GM21526 (cell line): ENCODE results near the gene INTS14.
"Not testable (repeated sequence)": the region's sequence is repeated elsewhere in the genome, so short reads cannot be mapped to it uniquely, and the experiment has no call there.

ENCODE experiments used
- ATAC-seq: cut with Tn5 transposase; IDR thresholded peaks from one replicate; pipeline ENCODE4 v1.9.1; 2021; ENCODE audit warnings: moderate library complexity; ENCODE audit not compliant: unreplicated experiment, low FRiP score

INTS14 gene

GRCh38 chr15:65583701-65584100, 27.2 kb downstream of the INTS14 start:
- ATAC-seq: no peak

GRCh38 chr15:65580287-65580686, 30.6 kb downstream of the INTS14 start:
- ATAC-seq: no peak

- no peak for ATAC-seq
Measured at GRCh38 chr15:65579762-65580161, 31.2 kb downstream of the INTS14 start.

GRCh38 chr15:65578904-65579728, 31.8 kb downstream of the INTS14 start:
- ATAC-seq: no peak

GRCh38 chr15:65577129-65577996, 33.6 kb downstream of the INTS14 start:
- ATAC-seq: no peak

DNA sequence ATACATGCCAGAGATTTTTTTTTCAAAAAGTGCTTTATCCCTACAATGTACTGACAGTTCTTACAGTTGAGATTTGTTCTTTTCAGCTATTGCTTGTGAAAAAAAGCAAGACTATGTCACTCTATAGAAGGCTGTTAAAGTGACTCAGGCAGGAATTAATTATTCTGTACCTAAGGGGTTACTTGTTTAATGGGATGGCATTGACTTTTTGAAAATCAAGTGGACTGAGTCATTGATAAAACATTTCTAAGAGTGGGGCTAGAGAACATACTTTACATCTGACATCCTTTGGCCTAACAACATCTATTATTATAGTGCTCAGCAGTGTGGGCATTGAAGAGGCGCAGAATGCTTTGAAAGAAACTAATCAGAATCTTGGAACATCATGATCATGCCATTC, 34.3 kb downstream of the INTS14 start:
- no peak for ATAC-seq

DNA sequence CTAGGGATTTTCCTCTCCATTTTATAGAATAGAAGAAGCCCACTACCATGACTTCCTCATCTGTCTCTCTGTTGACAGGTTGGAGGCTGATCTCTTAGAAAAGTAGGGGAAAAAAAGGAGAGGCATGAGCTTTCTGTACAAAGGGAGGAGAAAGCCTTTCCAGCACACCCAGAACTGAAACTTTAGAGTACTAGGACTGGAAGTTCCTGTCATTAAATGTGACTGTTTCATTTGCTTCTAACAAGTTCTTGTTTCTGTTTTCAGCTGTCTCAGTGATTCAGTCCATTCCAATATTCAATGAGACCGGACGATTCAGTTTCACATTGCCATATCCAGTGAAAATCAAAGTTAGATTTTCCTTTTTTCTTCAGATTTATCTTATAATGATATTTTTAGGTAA, 39.0 kb downstream of the INTS14 start:
- ATAC-seq: no peak

DNA sequence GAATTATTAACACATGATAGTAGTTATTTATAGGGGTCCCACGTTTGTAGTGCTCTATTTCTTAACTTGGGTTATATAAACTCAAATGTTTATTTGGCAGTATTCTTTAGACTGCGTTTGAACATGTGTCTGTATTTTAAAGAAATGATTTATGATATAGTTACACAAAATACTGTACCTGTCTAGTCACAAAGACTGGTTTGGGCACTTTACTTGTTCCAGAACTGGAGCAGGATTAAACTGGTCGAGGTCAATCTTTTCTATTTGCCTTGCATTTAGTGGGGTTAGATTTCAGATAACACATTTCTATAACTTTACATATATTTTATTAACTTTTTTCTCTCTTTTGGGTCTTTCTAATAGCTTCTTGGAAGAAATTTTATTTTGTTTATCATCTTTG, 41.2 kb downstream of the INTS14 start:
- ATAC-seq: no peak

DNA sequence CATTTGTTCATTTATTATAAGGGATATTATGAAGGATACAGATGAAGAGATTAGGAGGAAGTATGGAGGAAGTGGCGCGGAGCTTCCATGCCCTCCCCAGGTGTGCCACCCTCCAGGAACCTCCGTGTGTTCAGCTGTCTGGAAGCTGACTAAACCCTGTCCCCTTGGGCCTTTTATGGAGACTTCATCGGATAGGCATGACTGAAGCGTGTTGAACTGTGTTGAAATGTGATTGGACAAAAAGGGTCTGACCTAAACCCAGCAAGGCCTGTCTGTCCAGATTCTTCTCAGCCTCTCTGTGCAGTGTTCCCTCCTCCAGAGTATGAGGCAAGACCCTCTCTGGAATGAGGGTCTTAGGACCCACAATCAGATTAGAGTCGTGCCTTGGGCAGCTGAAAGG, 49.0 kb downstream of the INTS14 start:
- no peak for ATAC-seq

DNA sequence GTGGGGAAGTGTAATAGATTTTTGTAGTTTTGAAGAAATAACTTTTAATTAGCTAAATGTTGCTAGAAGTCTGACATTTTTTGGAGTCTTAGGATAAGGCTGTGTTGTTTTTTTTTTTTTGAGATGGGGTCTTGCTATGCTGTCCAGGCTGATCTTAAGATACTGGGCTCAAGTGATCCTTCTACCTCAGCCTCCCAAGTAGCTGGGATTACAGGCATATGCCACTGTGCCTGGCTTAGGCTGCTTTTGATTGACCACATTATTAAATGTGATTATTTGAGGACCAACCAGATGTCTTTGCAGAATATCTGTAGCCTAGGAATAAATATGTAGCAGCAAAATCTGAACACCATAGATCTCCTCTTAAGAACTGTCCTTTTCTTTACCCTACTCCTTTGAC, 51.0 kb downstream of the INTS14 start:
- ATAC-seq: no peak

DNA sequence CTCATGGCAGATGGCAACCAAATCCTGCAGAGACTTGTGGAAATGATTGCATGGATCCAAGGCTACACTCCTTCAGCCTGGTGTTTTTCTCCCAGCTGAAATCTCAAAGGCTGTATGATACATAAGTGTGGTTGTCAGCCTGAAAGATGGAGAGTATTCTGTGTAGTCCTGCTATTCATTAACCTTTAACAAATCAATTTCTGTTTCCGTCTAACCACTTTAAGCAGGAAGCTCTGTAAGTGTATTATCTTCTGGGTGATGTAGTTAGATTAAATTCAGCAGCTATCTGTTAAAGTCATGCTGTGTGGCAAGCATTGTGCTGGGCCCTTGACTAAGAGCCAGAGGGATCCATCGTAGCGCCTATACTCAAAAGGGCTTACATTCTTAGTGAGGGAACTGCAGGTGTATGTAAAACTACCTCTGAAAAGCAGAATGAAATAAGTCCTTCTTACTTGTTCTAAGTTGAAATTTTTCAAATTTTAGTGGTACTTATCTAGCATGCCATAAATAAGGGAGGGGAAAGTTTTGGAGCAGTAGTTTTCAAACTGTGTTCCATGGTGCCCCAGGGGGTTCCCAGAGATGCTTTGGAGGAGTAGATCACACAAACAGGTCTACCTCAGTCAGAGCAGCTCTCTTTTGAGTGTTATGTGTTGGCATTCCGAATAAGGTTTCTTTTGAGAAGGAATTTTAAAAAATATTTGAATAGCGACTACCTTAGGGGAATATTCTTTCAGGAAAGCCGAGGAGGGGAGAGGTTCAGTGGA, 51.8 kb downstream of the INTS14 start:
- no peak for ATAC-seq

DNA sequence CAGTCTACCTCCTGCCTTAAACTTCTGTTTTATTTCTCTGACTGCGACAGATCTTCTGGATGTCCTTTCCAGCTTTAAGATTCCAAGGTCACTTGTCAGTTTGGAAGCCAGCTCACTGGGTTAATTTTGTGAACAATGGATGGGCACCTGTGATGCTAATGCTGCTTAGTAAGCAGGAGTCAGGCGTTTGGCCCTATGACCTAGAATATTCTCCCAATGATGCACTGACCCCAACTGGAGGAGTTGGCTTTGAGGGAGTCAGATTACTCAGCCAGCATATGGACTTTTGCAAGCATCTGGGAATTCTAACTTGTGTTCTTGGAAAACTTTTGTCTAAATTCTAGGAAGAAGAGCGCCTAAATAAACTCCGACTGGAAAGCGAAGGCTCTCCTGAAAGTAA, 52.6 kb downstream of the INTS14 start:
- no peak for ATAC-seq

DNA sequence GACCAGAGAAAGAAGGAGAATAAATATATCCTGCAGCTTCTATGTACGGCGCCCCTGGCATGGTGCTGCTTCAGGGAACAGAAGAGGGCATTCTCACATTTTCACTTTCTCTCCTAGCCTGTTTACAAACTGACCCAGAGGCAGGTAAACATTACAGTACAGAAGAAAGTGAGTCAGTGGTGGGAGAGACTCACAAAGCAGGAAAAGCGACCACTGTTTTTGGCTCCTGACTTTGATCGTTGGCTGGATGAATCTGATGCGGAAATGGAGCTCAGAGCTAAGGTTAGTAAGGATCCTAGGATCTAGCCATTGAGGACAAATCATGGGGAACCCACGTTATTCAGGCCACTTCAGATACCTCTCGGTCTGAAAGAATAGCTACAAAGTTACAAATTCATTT, 54.3 kb downstream of the INTS14 start:
- no peak for ATAC-seq

DNA sequence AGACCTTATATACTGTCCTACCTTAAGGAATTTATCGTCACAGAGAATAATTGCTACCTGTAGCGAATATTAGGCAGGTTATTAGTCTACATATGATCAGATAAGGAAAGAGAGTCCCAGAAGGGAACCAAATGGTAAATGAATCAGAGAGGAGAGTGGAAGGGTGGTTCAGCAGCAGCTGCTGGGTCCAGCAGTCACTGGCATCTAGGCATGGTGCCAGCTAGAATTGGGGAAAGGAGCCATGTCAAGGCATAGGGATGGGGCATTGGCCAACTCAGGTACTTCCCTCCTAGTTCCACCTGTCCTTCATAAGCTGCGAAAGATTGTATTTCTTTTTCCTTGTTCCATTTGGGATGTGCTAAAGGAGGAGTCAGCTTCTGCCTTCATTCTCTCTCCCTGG, 57.2 kb downstream of the INTS14 start:
- ATAC-seq: no peak

- ATAC-seq: not testable (repeated sequence)
Measured at GRCh38 chr15:65552851-65553250, 58.1 kb downstream of the INTS14 start.

DNA sequence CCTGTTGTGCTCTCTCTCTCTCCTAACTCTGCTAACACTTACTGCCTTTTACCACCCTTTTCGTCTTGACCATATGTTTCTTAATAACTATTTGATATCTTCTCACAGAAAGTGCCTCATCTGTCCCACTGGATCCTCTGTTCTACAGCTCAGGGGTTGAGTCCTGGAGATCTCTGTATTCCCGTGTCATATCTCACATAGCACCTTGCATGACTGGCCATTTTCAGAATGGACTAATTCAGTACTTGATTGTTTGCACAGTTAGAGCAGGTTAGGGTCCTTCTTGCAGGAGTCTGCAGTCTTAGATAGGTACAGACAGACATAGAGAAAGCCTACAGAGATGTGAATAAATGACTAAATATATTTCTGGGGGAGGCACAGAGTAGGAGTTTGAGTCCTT, 59.7 kb downstream of the INTS14 start:
- ATAC-seq: no peak

- ATAC-seq: no peak
Measured at GRCh38 chr15:65550681-65551098, 60.2 kb downstream of the INTS14 start.

DNA sequence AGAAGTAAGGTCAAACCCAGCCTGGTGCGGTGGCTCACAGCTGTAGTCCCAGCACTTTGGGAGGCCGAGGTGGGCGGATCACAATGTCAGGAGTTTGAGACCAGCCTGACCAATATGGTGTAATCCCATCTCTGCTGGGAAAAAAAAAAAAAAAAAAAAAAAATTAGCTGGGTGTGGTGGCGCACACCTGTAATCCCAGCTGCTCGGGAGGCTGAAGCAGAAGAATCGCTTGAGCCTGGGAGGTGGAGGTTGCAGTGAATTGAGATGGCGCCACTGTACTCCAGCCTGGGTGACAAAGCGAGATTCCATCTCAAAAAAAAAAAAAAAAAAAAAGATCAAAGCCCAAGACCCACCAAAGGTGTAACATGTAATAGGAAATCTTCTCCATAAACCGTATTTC, 61.6 kb downstream of the INTS14 start:
- not testable (repeated sequence) for ATAC-seq

DNA sequence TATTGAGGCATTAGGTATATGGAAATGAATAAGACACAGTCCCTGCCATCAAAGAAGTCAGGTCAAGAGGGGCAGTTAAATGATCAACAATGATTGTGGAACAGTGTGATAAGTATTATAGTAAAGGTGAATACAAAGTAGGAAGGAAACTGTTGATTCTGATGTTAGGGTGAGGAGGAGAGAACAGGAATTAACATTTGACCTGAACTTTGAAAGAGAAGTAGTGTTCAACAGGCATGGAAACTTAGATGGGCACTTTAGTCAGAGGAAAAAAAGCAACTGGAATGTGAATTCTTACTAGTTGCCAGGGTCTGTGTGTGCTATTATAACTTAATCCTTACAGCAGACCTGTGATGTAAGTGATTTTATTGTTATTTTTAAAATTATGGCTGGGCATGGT, 63.1 kb downstream of the INTS14 start:
- ATAC-seq: no peak

DNA sequence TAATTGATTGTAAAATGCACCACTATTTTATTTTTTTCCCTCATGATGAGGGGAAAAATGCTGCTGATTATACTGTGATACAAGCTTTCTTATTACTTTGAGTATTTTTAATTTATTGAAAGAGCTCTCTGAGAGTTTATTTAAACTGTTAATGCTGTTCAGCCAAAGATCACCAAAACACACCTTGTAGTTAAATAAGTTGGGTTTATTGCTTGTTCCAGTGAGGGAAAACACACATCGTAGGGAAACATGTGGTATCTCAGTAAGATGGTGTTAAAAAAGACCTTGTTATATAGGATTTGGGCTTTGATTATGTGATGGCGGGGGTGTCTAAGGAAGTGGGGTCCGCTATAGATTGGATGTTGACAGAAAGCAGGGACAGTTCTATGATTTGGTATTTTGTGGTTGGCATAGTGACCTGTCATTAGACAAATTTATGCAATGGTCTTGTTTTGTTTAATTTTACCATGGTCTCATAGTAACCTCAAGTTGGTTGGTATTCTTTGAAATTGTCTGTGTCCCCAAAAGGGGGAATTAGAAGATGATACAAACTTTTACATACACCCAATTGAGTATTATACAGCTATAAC, 69.6 kb downstream of the INTS14 start:
- no peak for ATAC-seq

GRCh38 chr15:65540314-65540713, 70.6 kb downstream of the INTS14 start:
- ATAC-seq: no peak
